GM19438 (cell line): Measurements from ENCODE around the gene C9orf78.

Experiments
- ATAC-seq: cut with Tn5 transposase; IDR thresholded peaks from one replicate; pipeline ENCODE4 v1.9.1; 2021; ENCODE audit warnings: low read depth; ENCODE audit not compliant: unreplicated experiment

C9orf78 gene

DNA sequence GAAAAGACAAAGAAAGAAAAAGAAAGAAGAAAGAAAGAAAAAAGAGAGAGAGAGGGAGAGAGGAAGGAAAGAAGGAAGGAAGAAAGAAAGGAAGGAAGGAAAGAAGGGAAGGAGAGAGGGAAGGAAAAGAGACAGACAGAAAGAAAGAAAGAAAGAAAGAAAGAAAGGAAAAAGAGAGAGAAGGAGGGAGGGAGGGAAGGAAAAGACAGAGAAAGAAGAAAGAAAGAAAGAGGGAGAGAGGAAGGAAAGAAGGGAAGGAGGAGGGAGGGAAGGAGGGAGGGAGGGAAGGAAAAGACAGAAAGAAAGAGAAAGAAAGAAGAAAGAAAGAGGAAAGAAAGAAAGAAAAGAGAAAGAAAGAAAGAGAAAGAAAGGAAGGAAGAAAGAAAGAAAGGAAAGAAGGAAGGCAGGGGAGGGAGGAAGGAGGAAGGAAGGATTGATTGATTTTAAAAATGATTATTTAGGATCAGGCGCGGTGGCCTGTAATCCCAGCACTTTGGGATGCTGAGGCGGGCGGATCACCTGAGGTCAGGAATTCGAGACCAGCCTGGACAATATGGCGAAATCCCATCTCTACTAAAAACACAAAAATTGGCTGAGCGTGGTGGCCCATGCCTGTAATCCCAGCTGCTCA, 55.4 kb downstream of the C9orf78 start:
- no peak for ATAC-seq

DNA sequence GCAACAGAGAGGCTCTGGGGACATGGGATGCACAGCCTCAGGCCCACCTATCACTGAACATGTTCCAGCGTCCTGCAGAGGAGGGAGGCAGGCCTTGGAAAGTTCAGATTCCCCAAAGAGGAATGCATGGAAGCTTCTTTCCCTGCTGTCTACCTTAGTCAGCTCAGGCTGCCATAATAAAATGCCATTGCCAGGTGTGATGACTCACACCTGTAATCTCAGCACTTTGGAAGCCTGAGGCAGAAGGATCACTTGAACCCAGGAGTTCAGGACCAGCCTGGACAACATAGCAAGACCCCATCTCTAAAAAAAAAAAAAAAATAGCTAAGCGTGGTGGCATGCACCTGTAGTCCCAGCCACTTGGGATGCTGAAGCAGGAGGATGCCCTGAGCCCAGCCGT, 56.6 kb downstream of the C9orf78 start:
- ATAC-seq = no peak

DNA sequence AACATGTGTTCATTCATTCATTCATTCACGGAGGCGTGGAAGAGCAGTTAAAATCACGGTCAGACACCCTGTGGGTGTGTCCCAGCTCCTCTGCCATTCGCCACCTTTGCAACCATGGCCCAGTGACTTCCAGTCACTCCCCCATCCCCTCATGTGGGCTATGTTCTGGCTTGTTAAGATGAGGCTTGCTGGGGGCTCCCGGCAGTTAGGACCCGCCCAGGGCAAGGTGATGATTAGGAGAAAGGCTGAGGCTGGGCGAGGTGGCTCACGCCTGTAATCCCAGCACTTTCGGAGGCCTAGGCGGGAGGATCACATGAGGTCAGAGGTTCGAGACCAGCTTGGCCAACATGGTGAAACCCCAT, 57.3 kb downstream of the C9orf78 start:
- no peak for ATAC-seq
